GM21526 (cell line): ENCODE measurements around the gene GSE1.
A peak's percentile ranks its signal among the peaks of the same experiment; 100 is the strongest.

Source experiments
- ATAC-seq: cut with Tn5 transposase; IDR thresholded peaks from one replicate; pipeline ENCODE4 v1.9.1; 2021; ENCODE audit warnings: moderate library complexity; ENCODE audit not compliant: unreplicated experiment, low FRiP score

Gene GSE1

GRCh38 chr16:85615852-85616606 lies 2.9 kb downstream of the GSE1 start:
- ATAC-seq, result peak; percentile 36

DNA sequence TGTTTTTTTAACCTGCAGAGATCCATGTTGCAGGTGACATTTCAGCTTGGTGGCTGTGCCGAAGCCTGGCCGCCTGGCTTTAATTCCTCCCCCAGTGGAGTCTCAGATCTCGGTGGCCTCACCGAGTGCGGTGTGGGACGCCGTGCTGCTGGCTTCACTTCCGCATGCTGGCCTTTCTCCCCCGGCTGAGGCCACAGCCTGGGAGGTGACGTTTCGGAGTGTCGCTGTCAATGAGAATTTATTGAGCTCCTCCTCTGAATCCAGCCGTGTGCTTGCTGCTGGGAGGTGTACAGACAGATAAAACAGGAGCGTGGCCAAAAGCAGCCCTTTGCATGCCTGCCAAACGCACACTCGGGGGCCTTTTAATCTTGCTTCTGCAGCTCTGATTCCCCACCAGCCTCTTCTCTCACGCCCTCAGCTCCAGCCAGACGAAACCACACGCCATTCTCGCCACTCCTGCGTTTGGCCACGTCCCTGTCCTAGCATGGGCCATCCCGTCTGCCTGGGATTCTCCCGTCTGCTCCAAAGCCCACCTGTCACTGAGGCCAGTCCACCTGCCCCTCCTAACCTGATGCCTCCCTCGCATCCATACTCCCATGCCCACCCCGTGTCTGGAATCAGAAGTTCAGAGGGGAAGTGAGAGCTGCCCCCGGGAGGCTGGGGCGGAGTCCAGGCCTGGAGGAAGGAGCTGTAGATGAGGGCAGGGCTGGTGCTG lies 3.6 kb downstream of the GSE1 start:
- ATAC-seq, result no peak

DNA sequence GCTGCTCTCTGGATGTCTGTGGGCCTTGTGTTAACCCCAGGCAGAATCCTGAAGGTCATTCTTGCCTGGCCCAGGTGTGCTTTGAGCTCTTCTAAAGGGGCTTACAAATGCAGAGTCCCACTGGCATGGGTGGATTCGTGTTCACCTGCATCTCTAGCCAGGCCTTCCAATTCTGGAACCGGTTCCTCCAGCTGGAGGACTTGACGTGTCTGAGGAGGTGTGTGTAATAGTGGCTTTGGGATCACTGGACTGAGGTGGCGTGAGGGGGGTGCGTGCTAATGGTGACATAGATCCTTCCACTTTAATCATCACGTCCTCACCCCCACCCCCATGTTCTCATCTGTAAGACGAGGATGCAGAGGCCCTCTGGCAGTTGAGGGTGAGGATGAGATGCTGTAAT lies 4.8 kb downstream of the GSE1 start:
- no peak for ATAC-seq

- no peak for ATAC-seq
Measured at GRCh38 chr16:85618521-85618920, 5.4 kb downstream of the GSE1 start.

DNA sequence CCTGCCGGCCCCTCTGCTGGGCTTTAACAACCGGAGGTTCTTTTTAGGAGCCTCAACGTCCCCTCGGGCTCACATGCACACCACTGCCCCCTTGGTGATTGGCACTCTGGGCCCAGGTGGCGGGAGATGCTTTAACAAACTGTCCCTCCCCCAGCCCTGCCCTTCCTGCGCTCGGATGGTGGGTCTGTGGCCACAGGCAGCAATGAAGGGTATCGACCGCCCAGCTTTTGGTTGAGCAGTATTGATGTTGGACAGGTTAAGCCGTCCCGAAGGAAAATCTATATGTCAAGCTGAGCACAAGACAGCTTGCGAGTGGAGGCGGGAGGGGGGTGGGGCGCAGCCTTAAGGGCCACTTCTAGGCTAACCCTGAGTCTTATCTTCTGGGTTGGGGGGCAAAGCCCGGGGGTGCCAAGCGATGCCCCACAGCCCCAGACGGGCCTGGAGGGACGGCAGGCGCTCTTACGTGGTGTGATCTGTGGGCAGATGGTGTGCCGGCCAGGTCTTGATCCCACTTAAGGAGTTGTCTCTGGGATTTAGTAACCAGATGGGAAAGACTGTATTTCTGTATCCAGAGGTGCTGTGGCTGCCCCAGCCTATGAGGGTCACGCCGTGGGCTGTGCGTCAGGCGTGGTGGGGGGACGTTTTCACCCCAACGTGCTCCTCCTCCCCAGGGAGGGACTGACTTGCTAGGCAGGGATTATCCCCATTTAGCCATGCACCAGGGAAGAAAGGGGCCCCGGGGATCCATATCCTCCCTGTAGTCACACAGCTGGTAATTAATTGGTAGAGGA lies 6.2 kb downstream of the GSE1 start:
- no peak for ATAC-seq

DNA sequence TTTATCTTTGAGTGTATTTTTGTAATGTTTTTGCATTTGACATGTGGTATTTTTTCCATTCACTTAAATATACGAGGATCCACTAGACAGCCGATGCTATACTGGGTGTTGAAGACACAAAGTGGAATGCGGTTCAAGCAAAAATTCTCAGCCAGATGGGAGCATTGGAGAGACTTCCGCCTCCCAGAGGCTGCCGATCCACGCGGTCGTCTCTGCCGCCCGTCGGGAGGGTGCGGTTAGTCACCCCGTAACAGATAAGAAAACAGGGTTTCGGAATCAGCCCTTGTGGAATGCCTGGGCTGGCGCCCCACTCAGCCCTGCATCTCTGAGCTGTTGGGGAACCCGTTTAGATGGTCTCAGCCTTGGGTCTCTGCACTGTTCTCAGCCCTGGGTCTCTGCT lies 7.3 kb downstream of the GSE1 start:
- no peak for ATAC-seq

DNA sequence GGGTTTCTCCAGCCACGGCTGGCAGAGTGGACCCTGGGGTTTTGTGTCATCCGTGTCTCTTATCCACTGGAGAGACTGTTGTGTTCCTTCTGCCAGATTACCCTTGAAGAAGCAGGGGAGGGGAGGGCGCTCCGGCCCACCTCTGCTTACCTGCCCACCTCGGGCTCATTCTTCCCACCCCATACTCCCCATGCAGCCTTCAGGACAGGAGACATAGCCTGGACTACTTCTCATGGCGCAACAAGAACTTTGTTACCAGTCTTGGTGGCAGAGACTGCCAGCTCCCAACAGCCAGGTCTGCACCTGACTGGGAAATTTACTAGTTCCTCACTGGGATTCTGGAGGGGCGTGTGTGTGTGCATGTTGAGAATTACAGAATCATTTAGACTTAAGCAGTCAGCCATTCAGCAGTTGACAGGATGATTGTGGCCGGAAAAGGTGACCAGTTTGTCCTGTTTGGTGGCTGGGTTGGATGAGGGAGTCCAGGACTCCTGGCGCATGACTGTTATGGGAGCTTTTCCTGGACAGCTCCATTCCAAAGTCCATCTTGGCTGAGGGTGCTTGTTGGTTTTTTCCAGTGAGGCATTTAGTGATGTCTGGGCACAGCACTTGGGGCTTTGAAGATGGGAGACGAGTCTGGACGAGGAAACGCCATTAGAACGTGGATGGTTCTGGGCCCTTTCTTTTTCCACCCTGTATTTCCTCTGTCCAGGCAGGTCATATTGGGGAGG lies 8.7 kb downstream of the GSE1 start:
- ATAC-seq, result no peak

DNA sequence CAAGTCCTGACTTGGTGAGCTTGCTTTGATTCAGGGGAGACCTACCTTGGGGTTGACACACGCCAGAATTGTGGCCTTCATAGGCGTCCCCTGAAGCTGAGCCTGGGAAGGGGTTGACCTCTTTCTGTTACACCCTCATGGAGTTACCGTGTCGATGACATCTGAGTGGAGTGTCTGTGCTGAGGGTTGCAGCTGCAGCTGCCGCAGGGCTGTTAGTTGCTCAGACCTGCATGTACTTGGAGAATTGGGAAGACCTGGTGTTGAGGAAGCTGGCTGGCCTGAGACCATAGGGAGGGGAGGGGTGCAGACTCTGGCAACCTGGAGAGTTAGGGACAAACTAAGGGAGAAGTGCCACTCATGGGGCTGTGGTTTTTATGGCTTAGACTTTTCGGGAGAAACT lies 9.6 kb downstream of the GSE1 start:
- ATAC-seq, result no peak

DNA sequence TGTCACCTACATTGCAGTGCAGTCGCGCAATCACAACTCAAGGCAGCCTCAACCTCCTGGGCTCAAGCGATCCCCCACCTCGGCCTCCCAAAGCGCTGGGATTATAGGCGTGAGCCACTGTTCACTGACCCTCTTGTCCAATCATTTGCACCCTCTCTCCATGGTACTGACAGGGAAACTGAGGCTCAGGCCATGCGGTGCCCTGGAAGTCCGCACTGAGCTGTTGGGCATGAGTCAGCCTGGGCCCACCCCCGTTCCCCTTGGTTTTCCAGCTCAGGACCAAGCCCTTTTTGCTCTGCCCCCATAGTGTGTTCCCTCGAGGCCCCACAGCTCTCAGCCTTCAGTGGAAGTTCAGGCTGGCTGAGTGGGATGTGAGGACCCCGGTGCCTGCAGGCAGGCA lies 10.1 kb downstream of the GSE1 start:
- no peak for ATAC-seq

GRCh38 chr16:85623997-85624601 lies 11.0 kb downstream of the GSE1 start:
- ATAC-seq, result no peak

DNA sequence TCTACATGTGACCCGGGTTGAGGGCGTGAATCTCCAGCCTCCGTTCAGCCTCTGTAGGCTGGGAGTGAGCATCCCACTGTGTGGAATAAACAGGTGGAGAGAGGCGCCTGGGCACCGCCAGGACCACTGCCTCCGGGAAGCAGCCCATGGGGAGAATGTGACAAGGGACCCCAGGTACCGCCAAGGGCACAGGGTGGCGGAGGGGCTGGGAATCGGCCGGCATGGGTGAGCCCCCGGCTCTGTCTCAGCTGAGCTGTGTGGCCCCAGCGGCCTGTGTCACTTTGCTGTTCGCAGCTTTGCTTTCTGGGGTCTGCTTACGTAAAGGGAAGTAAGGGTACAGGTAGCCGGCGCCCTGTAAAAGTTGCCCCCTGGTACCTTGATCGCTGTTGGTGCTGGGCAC lies 11.5 kb downstream of the GSE1 start:
- no peak for ATAC-seq

DNA sequence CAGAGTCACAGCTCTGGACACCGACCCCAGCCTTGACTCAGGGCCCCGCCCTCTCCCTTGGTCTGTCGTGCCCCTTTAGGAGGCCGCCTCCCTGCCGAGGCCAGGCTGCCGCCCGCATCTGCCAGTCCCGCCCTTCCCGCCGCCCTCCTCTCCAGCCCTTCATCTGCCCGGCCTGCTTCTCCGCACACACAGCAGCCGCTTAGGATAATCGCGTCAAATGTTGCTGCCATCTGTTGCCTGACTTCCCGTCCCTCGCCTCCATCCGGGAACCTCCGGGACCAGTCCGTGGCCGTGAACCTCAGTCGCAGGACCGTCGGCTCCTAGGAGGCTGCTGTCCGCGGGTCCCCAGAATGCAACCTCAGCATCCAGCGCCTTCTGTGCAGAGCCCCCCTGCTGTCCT lies 11.9 kb downstream of the GSE1 start:
- ATAC-seq, result no peak

DNA sequence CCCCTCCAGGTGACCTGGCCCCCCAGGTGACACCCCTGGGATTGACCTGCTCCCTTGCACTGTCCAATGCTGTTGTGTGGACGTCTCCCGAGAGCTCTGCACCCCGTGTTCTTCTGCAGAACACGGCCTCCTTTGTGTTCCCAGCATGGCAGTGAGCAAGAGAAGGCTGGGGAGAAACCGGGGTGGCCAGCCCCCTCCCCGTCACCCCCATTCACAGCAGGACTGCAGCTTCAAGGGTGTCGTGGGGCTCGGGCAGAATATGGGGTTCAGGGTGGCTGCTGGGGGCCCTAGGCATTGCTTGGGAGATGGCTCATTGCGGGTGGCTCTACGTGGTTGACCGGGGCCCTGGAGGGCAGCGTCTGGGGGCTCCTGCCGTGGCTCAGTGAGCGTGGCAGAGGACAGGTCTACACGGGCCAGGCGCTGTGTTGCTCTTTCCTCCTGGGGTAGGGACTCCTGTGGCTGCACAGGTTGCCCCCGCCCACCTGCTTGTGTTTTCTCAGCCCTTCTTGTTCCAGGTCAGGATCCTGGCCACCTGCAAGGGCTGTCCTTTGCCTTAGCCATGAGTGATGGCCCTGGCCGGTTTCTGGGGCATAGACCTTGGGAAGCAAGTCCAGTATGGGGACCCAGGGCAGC lies 12.5 kb downstream of the GSE1 start:
- no peak for ATAC-seq

GRCh38 chr16:85626191-85626981 lies 13.3 kb downstream of the GSE1 start:
- no peak for ATAC-seq

DNA sequence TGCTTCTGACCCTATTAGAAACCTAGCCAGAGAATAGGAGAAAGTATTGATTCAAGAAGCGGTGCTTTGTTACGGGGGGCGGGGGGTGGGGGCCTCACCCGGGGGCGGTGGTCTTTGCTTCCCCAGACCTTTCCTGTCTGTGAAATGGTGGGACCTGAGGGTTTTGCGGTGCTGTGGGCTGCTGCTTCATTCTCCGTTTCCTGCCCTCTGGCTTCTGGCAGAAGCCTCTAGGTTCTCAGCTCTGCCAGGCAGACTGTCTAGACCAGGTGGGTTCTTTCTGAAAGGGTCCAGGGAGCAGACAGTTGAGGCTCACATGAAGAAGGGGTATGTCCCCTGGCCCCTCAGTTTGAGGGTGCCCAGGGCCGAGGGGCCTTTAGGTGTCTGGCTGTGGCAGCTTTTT lies 14.0 kb downstream of the GSE1 start:
- no peak for ATAC-seq

DNA sequence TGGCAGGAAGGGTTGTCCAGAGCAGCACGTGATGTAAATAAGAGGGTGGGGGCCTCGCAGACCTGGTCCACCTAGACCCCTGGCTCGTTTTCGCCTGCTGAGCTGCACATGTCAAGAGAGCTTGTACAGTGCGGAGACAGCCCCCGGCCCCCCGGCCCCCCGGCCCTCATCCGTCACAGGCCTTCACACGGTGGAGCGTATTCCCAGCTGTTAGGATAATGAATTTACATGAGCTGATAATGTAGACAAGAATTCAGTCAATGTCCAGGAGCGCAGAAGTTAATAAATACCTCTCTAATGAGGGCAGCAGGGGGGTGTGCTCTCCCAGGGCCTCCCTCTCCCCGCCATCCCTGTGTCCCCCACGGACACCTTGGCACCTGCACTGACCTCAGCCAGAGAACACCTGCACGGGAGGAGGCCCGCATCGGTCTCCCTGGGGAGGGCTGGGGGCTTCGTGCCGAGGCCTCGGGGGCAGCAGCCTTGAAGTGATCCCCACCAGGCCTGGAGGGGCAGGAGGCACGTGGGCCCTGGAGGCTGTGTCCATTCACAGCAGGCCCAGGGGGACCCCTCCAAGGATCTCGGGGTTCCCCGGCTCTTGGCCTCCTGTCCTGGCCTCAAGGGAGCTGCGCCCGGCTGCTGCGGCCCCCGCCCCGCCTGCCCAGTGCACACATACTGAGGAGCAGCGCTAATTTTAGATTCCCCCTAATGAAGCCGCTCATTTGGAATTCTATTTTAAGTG lies 14.6 kb downstream of the GSE1 start:
- no peak for ATAC-seq

DNA sequence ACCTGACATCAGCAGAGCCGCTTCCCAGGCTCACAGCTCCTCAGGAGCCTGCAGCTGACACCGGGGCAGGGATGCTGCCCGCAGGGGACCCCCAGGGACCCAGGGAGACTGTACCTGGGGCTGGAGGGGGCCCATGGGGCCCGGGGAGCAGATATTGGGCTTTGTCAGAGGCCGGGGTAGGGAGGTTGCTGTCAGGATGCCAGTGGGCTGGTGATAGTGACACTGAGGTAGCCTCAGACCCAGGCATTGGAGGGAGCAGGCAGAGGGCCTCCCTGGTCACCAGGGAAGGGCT lies 15.1 kb downstream of the GSE1 start:
- no peak for ATAC-seq

- ATAC-seq, result no peak
Measured at GRCh38 chr16:85628645-85629044, 15.5 kb downstream of the GSE1 start.

- ATAC-seq, result no peak
Measured at GRCh38 chr16:85629326-85629725, 16.2 kb downstream of the GSE1 start.
